Mucosa of gallbladder (tissue), 1 donor: Measurements from ENCODE around the gene DNAJC25. TPM values are rescaled to one million over a fixed set of nuclear protein-coding genes. Genes with fewer than 3 reads are reported as not detected.
A peak's percentile ranks its signal among the peaks of the same experiment; 100 is the strongest.
"Not testable (repeated sequence)": the region's sequence is repeated elsewhere in the genome, so short reads cannot be mapped to it uniquely, and the experiment has no call there.

Experiments
- DNase-seq: peaks from one replicate; pipeline ENCODE4 v3.0.0-alpha.2; 2020; ENCODE audit warnings: low spot score
- total RNA-seq: library from RNA; stranded (reverse); gene quantifications from one replicate; pipeline ENCODE4 v1.2.1, GENCODE V29; 2021
- donor health status: DM: no; HTN: no; CAD: no.

Gene DNAJC25
- total RNA-seq, 1 donor from 2014 or later, result 6.5 TPM

DNA sequence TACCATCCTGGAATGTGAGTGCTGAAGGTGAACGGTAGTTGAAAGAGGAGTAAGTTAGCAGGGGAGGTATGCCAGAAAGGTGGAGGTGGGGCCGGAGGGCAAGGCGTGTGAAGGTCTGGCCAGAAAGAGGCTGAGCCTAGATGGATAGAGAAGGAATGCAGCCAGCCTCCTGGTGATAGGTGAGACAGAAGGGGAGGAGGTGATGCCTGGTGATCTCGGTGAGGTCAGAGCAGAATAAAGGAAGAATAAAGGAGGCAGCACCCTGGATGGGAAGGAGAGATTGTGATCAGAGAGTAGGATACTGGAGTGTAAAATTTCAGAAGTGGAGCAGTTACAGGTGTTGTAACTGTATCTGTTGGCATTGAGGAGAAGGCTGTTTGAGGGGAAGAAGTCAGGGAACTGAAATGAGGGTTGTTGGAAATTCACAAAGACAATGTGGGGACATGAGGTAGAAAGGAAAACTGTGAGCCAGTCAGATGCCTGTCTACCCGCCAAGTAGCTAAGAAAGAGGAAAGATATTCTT, 32.2 kb downstream of the DNAJC25 start:
- DNase-seq, result no peak

DNA sequence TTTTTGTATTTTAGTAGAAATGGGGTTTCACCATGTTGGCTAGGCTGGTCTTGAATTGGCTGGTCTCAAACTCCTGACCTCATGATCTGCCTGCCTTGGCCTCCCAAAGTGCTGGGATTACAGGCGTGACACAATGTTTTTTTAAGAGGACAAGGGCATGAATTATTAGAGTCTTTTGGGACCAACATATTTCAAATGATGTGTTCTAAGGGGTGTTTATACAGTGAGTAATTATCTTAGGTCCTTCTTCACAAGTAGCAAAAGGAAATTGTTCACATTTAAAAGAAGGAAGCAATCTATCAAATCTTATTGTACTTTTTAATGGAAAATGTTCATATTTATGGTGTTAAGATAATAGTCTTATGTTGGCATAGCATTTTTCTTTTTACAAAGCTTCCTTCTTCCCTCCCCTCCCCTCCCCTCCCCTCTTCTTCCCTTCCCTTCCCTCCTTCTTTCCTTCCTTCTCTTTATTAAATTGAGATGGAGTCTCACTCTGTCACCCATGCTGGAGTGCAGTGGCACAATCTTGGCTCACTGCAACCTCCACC, 37.0 kb downstream of the DNAJC25 start:
- no peak for DNase-seq

DNA sequence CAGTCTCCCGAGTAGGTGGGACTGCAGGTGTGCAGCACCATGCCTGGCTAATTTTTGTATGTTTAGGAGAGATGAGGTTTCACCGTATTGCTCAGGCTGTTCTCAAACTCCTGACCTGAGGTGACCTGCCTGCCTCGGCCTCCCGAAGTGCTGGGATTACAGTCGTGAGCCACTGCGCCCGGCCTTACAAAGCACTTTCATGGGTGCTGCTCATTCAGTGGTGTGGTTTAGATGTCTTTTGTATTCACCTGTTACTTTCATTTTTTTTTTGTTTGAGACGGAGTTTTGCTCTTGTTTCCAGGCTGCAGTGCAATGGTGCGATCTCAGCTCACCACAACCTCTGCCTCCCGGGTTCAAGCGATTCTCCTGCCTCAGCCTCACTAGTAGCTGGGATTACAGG, 37.5 kb downstream of the DNAJC25 start:
- DNase-seq, result not testable (repeated sequence)

DNA sequence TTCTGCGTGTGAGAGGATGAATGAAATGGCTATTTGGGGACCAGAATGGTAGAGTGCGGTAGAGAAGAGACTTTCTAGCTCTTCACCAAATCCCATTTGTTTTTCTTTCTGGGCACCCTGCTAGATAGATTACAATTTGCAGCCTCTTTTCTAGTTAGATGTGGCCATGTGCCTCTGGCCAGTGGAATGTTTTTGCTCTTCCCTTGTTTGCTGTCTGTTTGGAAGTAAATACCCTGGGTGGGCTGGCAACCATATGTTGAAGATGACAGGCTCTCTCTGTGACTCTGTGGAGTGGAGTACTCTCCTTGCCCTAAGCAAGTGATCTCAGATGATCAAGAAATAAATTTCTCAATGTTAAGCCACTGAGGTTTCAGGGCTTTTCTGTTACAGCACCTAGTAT, 43.2 kb downstream of the DNAJC25 start:
- DNase-seq, result no peak

DNA sequence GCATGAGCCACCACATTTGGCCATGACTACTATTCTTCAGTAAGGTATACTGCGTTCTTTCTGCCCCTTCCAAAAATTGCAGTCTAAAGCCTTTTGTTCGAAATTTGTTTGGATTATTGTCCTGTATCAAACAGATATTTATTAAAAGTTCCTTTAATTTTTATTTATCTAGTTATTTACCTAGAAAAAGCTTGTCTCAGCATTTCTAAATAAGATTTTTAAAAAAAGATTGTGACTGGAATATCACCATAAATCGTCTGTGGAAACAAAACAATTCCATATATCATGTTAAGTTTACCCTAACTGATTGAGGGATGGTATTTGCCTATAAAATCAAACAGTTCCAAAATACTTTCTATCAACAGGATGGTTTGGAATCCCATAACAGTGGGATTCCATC, 45.0 kb downstream of the DNAJC25 start:
- no peak for DNase-seq

DNA sequence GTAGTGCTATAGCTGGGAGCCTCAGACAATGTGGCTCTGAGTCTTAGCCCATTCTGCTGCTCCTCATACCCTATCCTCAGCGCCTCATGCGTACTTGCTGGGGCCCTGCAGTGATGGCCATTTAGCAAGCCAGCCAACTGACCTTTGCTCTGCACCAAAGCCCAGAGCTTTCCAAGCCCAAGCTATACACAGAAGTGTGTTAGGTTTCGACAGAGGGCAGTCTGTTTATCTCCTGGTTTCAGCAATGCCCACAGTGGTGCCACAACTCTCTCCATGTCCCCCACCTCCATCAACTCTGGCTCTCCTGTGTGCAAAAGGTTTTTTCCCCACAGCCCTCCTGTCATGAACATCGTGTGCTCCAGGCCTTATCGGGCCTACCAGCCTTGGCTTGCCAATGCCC, 47.2 kb downstream of the DNAJC25 start:
- DNase-seq, result no peak

DNA sequence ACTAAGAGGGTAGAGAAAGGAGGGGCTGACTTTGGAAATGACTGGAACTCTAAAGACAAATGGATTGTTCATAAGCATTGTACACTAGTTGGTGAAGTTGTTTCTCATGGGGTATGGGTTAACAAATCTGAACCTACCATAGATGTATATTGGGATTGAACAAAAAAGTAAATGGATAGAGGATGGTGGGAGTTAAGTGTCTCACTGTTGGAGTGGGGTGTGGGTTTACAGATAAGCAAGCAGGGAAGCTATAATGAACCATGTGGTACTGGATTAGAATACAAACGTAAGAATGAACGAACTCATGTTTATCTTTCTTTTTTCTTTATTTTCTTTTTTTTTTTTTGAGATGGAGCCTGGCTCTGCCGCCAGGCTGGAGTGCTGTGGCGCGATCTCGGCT, 48.1 kb downstream of the DNAJC25 start:
- no peak for DNase-seq

DNA sequence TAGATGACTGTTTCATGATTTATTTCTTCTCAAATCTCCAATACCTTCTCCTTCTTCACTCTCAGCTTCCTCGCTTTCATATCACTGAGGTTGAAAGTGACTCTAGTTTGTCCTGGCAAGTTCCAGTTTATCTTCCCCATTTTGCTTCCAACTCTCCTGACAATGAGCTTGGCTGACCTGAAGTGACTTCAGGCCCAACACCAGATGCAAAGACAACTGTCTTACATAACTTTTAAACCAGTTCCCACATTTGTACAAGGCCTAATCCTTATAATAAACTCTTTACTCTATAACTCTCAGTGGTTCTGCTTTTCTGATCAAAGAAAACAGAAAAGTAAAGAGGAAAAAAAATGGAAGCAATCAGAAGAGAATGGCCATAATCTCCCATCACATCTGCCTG, 52.3 kb downstream of the DNAJC25 start:
- DNase-seq, result no peak

DNA sequence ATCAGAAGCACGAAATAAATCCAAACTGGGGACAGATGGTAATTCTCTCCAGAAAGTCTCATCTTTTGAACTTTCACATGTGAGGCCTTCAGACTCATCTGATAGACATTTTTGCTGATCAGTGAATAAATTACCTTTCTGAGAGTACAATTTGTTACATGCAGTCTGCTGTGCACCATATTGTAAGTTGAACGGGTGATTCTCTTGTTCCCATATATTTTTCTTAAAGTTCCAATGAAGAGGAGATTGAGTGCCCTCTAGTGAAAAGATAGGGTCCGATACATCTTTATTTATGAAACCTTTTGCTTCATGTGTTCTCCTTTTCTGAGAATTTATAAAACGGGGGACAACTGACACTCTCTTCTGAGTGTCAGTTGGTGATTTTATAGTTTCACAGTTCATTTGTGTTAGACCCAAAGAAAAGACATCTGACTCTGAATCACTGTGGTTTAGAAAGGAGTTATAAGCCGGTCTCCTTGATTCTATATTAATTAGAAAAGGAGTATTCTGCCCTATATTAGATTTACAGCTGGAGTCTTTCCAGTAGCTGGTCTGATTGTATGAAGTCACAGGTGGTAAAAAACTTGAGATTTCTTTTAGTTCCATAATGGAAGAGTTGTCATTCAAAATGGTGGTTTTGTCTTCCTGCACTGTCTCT, 60.7 kb downstream of the DNAJC25 start:
- DNase-seq, result no peak

DNA sequence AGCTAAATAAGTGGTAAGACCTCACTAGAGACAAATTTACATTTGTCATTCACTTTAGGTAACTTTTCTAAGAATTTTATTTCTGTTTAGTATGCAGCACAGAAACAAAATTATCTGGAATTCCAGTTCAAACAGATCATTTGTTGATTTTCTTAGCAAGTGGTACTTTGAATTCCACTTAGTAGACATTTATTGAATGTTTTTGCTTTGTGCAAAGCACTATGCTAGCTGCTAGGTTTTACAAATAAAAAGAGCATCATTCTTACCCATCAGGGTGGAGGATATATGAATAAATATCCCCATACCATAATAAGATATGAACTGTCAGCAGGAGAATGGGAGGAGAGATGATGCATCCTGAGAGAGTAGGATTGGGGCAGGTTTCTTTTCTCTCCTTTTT, 65.7 kb downstream of the DNAJC25 start:
- DNase-seq, result no peak

DNA sequence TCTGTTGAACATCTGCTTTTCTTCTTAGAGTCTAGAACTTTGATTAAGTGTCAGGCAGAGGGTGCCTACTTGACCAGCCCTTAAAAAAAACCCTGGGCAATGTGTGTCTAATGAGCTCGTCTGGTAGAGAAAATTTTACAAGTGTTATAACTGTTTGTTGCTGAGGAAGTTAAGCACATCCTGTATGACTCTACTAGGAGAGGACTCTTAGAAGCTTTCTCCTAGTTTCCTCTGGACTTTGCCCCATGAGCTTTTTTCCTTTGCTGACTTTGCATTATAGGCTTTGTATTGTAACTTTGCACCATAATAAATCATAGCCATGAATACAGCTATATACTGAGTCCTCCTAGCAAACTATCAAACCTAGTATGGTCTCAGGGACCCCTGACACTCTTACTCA, 69.6 kb downstream of the DNAJC25 start:
- DNase-seq, result peak; percentile 24

Other genes with a start within 250 kb of the DNAJC25 start
- gene ECPAS, start 147.0 kb upstream of the DNAJC25 start, total RNA-seq, result 74.5 TPM
- gene ZNF483, start 106.2 kb upstream of the DNAJC25 start, total RNA-seq, result 18.7 TPM
- gene PTGR1, start 31.7 kb upstream of the DNAJC25 start, total RNA-seq, result 276 TPM
- 26.0 TPM for gene GNG10, start 30.3 kb downstream of the DNAJC25 start, total RNA-seq
- gene SHOC1, start 163.6 kb downstream of the DNAJC25 start, total RNA-seq, result not detected